OCI-M2 (cell line): ENCODE measurements around the gene IQUB.
"Not testable (repeated sequence)": the region's sequence is repeated elsewhere in the genome, so short reads cannot be mapped to it uniquely, and the experiment has no call there.

Source experiments
- DNase-seq: peaks from one replicate; lab custom pipeline; 2025; ENCODE audit not compliant: unreplicated experiment; lab: John Stamatoyannopoulos, UW

Gene IQUB

GRCh38 chr7:123494193-123494796 is 40.1 kb downstream of the IQUB start:
- no peak for DNase-seq

GRCh38 chr7:123492485-123492884 is 41.9 kb downstream of the IQUB start:
- DNase-seq = no peak

- DNase-seq = no peak
Observed at GRCh38 chr7:123485721-123486120, 48.7 kb downstream of the IQUB start.

GRCh38 chr7:123485187-123485586 is 49.2 kb downstream of the IQUB start:
- no peak for DNase-seq

GRCh38 chr7:123484199-123484598 is 50.2 kb downstream of the IQUB start:
- no peak for DNase-seq

- DNase-seq = no peak
Observed at GRCh38 chr7:123480107-123480506, 54.3 kb downstream of the IQUB start.

- not testable (repeated sequence) for DNase-seq
Observed at GRCh38 chr7:123478056-123478455, 56.3 kb downstream of the IQUB start.

GRCh38 chr7:123472750-123473445 is 61.5 kb downstream of the IQUB start:
- DNase-seq = no peak

- no peak for DNase-seq
Observed at GRCh38 chr7:123472327-123472726, 62.1 kb downstream of the IQUB start.

GRCh38 chr7:123468303-123468702 is 66.1 kb downstream of the IQUB start:
- no peak for DNase-seq

- no peak for DNase-seq
Observed at GRCh38 chr7:123463890-123464289, 70.5 kb downstream of the IQUB start.

GRCh38 chr7:123460616-123461015 is 73.8 kb downstream of the IQUB start:
- no peak for DNase-seq

GRCh38 chr7:123455965-123456470 is 78.4 kb downstream of the IQUB start:
- no peak for DNase-seq

GRCh38 chr7:123440101-123440548 is 94.3 kb downstream of the IQUB start:
- no peak for DNase-seq

- no peak for DNase-seq
Observed at GRCh38 chr7:123439191-123439590, 95.2 kb downstream of the IQUB start.

- DNase-seq = no peak
Observed at GRCh38 chr7:123437447-123437995, 96.9 kb downstream of the IQUB start.

GRCh38 chr7:123435080-123435700 is 99.2 kb downstream of the IQUB start:
- DNase-seq = no peak

- no peak for DNase-seq
Observed at GRCh38 chr7:123433665-123434064, 100.7 kb downstream of the IQUB start.

GRCh38 chr7:123432601-123433000 is 101.8 kb downstream of the IQUB start:
- DNase-seq = no peak

GRCh38 chr7:123431075-123431614 is 103.2 kb downstream of the IQUB start:
- no peak for DNase-seq

- no peak for DNase-seq
Observed at GRCh38 chr7:123425246-123425645, 109.1 kb downstream of the IQUB start.

GRCh38 chr7:123424463-123424862 is 109.9 kb downstream of the IQUB start:
- no peak for DNase-seq
